OCI-LY3 (cell line): ENCODE data around the gene NKAIN2.

Source experiments
- H2AFZ ChIP-seq: fragments of 200-600, 300-600 bp; shearing (Covaris generic); 2 replicates; pipeline ENCODE4 v1.6.0; 2014; ENCODE audit warnings: antibody characterized with exemption, low read depth, low read length
- H3K27ac ChIP-seq: fragments of 200-600, 300-600 bp; sonication (generic); 2 replicates; pipeline ENCODE4 v1.5.1; 2014; ENCODE audit warnings: mild to moderate bottlenecking, low read length, moderate library complexity, mixed read lengths
- H3K27me3 ChIP-seq: fragments of 200-600, 300-600 bp; sonication (generic); 2 replicates; pipeline ENCODE4 v1.6.1; 2014; ENCODE audit warnings: low read depth, low read length, mixed read lengths
- H3K36me3 ChIP-seq: fragments of 200-600, 300-600 bp; sonication (generic); replicated peaks from 2 replicates; pipeline ENCODE3; 2014; ENCODE audit warnings: low read depth, low read length, mixed read lengths
- H3K4me1 ChIP-seq: fragments of 300-600, 200-600 bp; sonication (generic); 2 replicates; pipeline ENCODE4 v1.6.1; 2014; ENCODE audit warnings: low read length, mixed read lengths
- H3K4me2 ChIP-seq: fragments of 200-600, 300-600 bp; sonication (generic); 2 replicates; pipeline ENCODE4 v1.6.1; 2014; ENCODE audit warnings: low read length, mixed read lengths
- H3K4me3 ChIP-seq: fragments of 300-600, 200-600 bp; sonication (generic); 2 replicates; pipeline ENCODE4 v1.5.1; 2014; ENCODE audit warnings: antibody characterized with exemption, mild to moderate bottlenecking, low read length, moderate library complexity
- H3K79me2 ChIP-seq: fragments of 300-600, 200-600 bp; shearing (Covaris generic); 2 replicates; pipeline ENCODE4 v1.6.1; 2014; ENCODE audit warnings: mild to moderate bottlenecking, low read length, mixed read lengths
- H3K9ac ChIP-seq: fragments of 300-600, 200-600 bp; shearing (Covaris generic); 2 replicates; pipeline ENCODE4 v1.6.0; 2014; ENCODE audit warnings: mild to moderate bottlenecking, low read length, moderate library complexity
- H3K9me3 ChIP-seq: fragments of 200-600, 300-600 bp; shearing (Covaris generic); 2 replicates; pipeline ENCODE4 v1.6.1; 2014; ENCODE audit warnings: low read length, mixed read lengths; ENCODE audit not compliant: insufficient read depth
- H4K20me1 ChIP-seq: fragments of 200-600, 300-600 bp; sonication (generic); 2 replicates; pipeline ENCODE4 v1.6.1; 2016; ENCODE audit warnings: low read length, mixed read lengths; ENCODE audit not compliant: insufficient read depth
- EZH2phosphoT487 ChIP-seq: fragments of 200-600 bp; shearing (Covaris generic); IDR thresholded peaks from 2 replicates; pipeline ENCODE4 v1.6.1; 2018; ENCODE audit warnings: antibody characterized with exemption, mixed run types, low read depth
- TF ChIP-seq, protein P1 (sequence below): fragments of 200-600, 300-600 bp; sonication (generic); IDR thresholded peaks from 2 replicates; pipeline ENCODE4 v1.5.1; 2014; ENCODE audit warnings: antibody characterized with exemption, low read length, low read depth

Gene NKAIN2

DNA sequence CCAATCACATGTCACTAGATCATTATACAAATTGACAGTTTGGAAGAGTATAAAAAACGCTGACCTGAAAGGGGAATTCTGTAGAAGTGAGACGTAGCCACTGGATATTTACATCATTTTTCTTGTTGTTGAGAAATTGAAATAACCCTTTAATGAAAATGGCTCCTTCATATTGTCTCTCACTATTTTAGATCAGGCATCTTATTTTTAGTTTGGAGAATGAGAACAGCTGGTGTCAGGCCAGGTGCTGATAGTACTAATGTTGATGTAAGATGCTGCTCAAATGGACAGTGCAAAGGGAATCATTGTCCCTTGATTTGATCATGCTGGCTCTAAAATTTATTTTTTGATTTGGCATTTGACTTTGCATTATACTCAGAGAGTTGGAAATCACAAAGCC lies 17.4 kb downstream of the NKAIN2 start:
- no peaks in the 10 kb centered on the region for H3K9me3 ChIP-seq
- no peak for TF ChIP-seq EZH2phosphoT487
- TF ChIP-seq, protein P1, sequence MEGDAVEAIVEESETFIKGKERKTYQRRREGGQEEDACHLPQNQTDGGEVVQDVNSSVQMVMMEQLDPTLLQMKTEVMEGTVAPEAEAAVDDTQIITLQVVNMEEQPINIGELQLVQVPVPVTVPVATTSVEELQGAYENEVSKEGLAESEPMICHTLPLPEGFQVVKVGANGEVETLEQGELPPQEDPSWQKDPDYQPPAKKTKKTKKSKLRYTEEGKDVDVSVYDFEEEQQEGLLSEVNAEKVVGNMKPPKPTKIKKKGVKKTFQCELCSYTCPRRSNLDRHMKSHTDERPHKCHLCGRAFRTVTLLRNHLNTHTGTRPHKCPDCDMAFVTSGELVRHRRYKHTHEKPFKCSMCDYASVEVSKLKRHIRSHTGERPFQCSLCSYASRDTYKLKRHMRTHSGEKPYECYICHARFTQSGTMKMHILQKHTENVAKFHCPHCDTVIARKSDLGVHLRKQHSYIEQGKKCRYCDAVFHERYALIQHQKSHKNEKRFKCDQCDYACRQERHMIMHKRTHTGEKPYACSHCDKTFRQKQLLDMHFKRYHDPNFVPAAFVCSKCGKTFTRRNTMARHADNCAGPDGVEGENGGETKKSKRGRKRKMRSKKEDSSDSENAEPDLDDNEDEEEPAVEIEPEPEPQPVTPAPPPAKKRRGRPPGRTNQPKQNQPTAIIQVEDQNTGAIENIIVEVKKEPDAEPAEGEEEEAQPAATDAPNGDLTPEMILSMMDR = no peak
- H3K27me3 ChIP-seq = no peaks in the 10 kb centered on the region
- no peak overlapping the region for H3K4me2 ChIP-seq
- no peak overlapping the region for H3K27ac ChIP-seq
- H3K4me3 ChIP-seq = no peak overlapping the region
- no peak overlapping the region for H2AFZ ChIP-seq
- H3K4me1 ChIP-seq = no peaks in the 10 kb centered on the region
- H3K79me2 ChIP-seq = no peaks in the 10 kb centered on the region
- H3K9ac ChIP-seq = no peak overlapping the region
- H4K20me1 ChIP-seq = no peaks in the 10 kb centered on the region
- H3K36me3 ChIP-seq = no peaks in the 10 kb centered on the region

DNA sequence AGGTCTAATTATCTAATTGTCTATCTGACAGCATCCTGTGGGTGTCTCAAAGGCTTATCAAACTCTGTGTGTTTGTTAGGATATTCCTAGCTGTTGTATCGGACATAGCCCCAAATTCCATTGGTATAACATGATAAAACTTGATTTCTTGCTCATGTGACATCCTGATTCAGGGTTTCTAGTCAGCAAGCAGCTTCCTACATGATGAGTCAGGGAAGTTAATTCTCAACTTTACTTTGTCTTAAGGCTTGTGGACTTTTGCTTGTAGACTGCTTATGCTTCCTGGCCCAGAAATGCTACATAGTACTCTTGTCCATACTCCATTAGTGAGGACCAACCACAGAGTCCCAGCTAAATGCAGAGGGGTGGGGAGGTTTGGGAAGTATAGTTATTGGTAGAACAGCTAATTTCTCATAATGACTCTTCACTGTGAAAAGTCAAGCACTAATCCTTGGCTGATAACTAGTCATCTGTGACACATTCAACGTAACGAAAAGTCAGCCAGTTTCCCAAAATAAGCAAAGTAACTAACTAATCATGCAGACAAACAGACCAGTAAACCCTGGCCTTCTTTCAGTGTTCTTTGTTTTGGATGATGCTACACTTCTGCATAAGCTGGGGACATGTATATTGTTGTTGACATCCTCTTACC lies 25.8 kb downstream of the NKAIN2 start:
- Histone ChIP-seq H3K4me1 (no peaks in the 10 kb centered on the region), H3K27me3 (no peaks in the 10 kb centered on the region), H4K20me1 (no peaks in the 10 kb centered on the region), H3K27ac (no peak overlapping the region), H3K9ac (no peak overlapping the region), H3K4me2 (no peak overlapping the region), H3K36me3 (no peaks in the 10 kb centered on the region), H3K79me2 (no peaks in the 10 kb centered on the region), H3K4me3 (no peak overlapping the region), H3K9me3 (no peaks in the 10 kb centered on the region), H2AFZ (no peak overlapping the region)
- TF ChIP-seq, protein P1 = no peak
- no peak for TF ChIP-seq EZH2phosphoT487

DNA sequence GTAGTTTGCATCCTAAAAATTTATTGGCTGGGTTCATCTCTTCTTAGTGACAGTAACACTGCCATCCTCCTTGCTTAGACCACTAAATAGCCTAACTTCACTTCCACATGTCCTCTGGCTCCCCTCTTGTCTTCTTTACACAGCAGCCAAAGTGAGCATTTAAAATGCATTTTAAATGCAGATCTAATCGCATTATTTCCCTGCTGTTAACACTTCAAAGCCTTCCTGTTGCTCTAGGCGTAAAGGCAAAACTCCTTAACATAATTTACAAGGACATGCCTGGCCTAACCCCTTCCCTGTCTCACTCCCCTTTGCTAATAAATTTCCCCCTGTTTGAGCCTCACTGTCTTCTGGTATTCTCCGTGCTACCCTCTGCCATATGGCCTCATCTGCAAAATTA lies 26.5 kb downstream of the NKAIN2 start:
- no peaks in the 10 kb centered on the region for H3K4me1 ChIP-seq
- H3K4me3 ChIP-seq = no peak overlapping the region
- no peak overlapping the region for H3K27ac ChIP-seq
- no peak overlapping the region for H3K4me2 ChIP-seq
- no peak overlapping the region for H3K9ac ChIP-seq
- H4K20me1 ChIP-seq = no peaks in the 10 kb centered on the region
- H3K36me3 ChIP-seq = no peaks in the 10 kb centered on the region
- no peaks in the 10 kb centered on the region for H3K9me3 ChIP-seq
- no peak overlapping the region for H2AFZ ChIP-seq
- TF ChIP-seq, protein P1 = no peak
- no peak for TF ChIP-seq EZH2phosphoT487
- H3K79me2 ChIP-seq = no peaks in the 10 kb centered on the region
- H3K27me3 ChIP-seq = no peaks in the 10 kb centered on the region

DNA sequence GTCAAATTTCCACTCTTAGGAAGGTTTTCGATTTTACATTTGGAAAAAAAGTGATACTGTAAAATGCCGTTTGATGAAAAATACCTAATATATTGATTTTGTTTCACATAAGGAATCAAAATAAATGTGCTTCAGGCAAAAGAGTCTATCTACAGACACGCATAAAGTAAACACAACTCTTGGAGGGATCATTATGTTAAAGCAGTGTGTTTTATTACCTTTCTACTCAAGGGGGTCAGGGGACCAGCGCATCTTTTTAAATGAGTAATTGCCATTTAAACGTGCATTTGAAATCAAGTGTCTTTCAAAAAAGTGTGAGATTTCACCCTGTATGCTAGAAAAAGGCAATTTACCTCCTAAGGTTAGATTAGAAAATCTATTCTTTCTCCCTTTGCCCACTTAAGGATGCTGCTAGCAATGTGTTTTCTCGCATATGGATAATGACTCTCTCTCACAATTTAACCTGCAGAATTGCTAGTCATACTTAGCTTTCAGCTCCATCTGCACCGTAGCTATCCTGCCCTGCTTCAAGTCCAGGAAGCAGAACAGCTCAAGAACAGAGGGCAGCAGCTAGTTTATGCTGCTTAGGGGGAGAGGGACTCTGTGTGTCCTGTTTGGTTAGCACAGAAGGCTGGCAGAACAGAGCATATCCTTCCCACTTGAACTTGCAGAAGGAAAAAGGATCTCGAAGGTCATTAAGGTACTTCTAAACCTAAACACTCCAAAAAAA lies 35.0 kb downstream of the NKAIN2 start:
- H3K9me3 ChIP-seq = no peaks in the 10 kb centered on the region
- H3K4me3 ChIP-seq = no peak overlapping the region
- no peak overlapping the region for H3K4me2 ChIP-seq
- no peaks in the 10 kb centered on the region for H3K27me3 ChIP-seq
- H3K27ac ChIP-seq = no peak overlapping the region
- no peaks in the 10 kb centered on the region for H3K79me2 ChIP-seq
- TF ChIP-seq EZH2phosphoT487 = no peak
- TF ChIP-seq, protein P1 = no peak
- H3K9ac ChIP-seq = no peak overlapping the region
- H2AFZ ChIP-seq = no peak overlapping the region
- H3K4me1 ChIP-seq = no peaks in the 10 kb centered on the region
- H4K20me1 ChIP-seq = no peaks in the 10 kb centered on the region
- H3K36me3 ChIP-seq = no peaks in the 10 kb centered on the region
